SK-N-SH treated with all-trans-retinoic acid at 6 μM for 48 hours (cell line): ENCODE measurements around the gene NADSYN1.

Experiments
- ATAC-seq: fragments of 200-7000 bp; cut with Tn5 transposase; 3 replicates; pipeline ENCODE4 v1.9.1; 2020; ENCODE audit warnings: mild to moderate bottlenecking, moderate library complexity
- ARNTL ChIP-seq: fragments of 450-650 bp; formaldehyde crosslinking; IDR thresholded peaks from 2 replicates; pipeline ENCODE4 v1.5.0; 2020; ENCODE audit warnings: low read depth, mild to moderate bottlenecking, moderate library complexity, borderline replicate concordance
- BACH2 ChIP-seq: fragments of 250-450 bp; sonication (Bioruptor Pico); IDR thresholded peaks from 2 replicates; pipeline ENCODE4 v1.9.0; 2021; ENCODE audit warnings: mild to moderate bottlenecking, borderline replicate concordance
- CSDC2 ChIP-seq: fragments of 250-450 bp; sonication (Bioruptor Pico); IDR thresholded peaks from 2 replicates; pipeline ENCODE4 v1.5.0; 2020; ENCODE audit warnings: mild to moderate bottlenecking, moderate library complexity
- CSRNP3 ChIP-seq: fragments of 250-450 bp; sonication (Bioruptor Pico); IDR thresholded peaks from 2 replicates; pipeline ENCODE4 v1.5.1; 2021; ENCODE audit warnings: mild to moderate bottlenecking, moderate library complexity
- ESRRG ChIP-seq: fragments of 250-450 bp; sonication (Bioruptor Pico); IDR thresholded peaks from 2 replicates; pipeline ENCODE4 v1.6.1; 2021; ENCODE audit warnings: mild to moderate bottlenecking
- GLIS3 ChIP-seq: fragments of 250-450 bp; sonication (Bioruptor Pico); IDR thresholded peaks from 2 replicates; pipeline ENCODE4 v1.5.0; 2020; ENCODE audit warnings: mild to moderate bottlenecking, moderate library complexity
- ISL1 ChIP-seq: fragments of 250-450 bp; sonication (Bioruptor Pico); IDR thresholded peaks from 2 replicates; pipeline ENCODE4 v2.1.2; 2022; ENCODE audit warnings: mild to moderate bottlenecking, moderate library complexity
- PATZ1 ChIP-seq: fragments of 250-450 bp; sonication (Bioruptor Pico); IDR thresholded peaks from 2 replicates; pipeline ENCODE4 v1.8.0; 2020; ENCODE audit warnings: mild to moderate bottlenecking, moderate library complexity, borderline replicate concordance
- POU6F1 ChIP-seq: fragments of 250-450 bp; sonication (Bioruptor Pico); IDR thresholded peaks from 2 replicates; pipeline ENCODE4 v1.8.0; 2021; ENCODE audit warnings: low read depth, mild to moderate bottlenecking, moderate library complexity, borderline replicate concordance
- PPARA ChIP-seq: fragments of 250-450 bp; sonication (Bioruptor Pico); IDR thresholded peaks from 2 replicates; pipeline ENCODE4 v1.5.0; 2020; ENCODE audit warnings: mild to moderate bottlenecking, borderline replicate concordance
- SNAI2 ChIP-seq: fragments of 250-450 bp; sonication (Bioruptor Pico); IDR thresholded peaks from 2 replicates; pipeline ENCODE4 v1.5.0; 2020; ENCODE audit warnings: mild to moderate bottlenecking, moderate library complexity
- TCF4 ChIP-seq: fragments of 250-450 bp; sonication (Bioruptor Pico); IDR thresholded peaks from 2 replicates; pipeline ENCODE4 v1.8.0; 2021; ENCODE audit warnings: mild to moderate bottlenecking, moderate library complexity, borderline replicate concordance
- TOX ChIP-seq: fragments of 250-450 bp; sonication (Bioruptor Pico); IDR thresholded peaks from 2 replicates; pipeline ENCODE4 v1.8.0; 2021; ENCODE audit warnings: mild to moderate bottlenecking, moderate library complexity, borderline replicate concordance
- ZC3H10 ChIP-seq: fragments of 250-450 bp; sonication (Bioruptor Pico); IDR thresholded peaks from 2 replicates; pipeline ENCODE4 v1.5.1; 2021; ENCODE audit warnings: mild to moderate bottlenecking, moderate library complexity
- ZFP3 ChIP-seq: fragments of 250-450 bp; sonication (Bioruptor Pico); IDR thresholded peaks from 2 replicates; pipeline ENCODE4 v1.5.0; 2020; ENCODE audit warnings: mild to moderate bottlenecking, moderate library complexity
- ZFP30 ChIP-seq: fragments of 450-650 bp; formaldehyde crosslinking; IDR thresholded peaks from 2 replicates; pipeline ENCODE4 v1.5.0; 2022; ENCODE audit warnings: mild to moderate bottlenecking, moderate library complexity
- ZNF565 ChIP-seq: fragments of 450-650 bp; formaldehyde crosslinking; conservative IDR thresholded peaks from 2 replicates; pipeline ENCODE4 v1.5.0; 2020; ENCODE audit warnings: low read depth, mild to moderate bottlenecking, moderate library complexity
- ZNF70 ChIP-seq: fragments of 450-650 bp; formaldehyde crosslinking; IDR thresholded peaks from 2 replicates; pipeline ENCODE4 v1.5.0; 2020; ENCODE audit warnings: mild to moderate bottlenecking, moderate library complexity
- ZNF8 ChIP-seq: fragments of 450-650 bp; formaldehyde crosslinking; IDR thresholded peaks from 2 replicates; pipeline ENCODE4 v1.5.0; 2020; ENCODE audit warnings: mild to moderate bottlenecking, moderate library complexity

NADSYN1 gene

DNA sequence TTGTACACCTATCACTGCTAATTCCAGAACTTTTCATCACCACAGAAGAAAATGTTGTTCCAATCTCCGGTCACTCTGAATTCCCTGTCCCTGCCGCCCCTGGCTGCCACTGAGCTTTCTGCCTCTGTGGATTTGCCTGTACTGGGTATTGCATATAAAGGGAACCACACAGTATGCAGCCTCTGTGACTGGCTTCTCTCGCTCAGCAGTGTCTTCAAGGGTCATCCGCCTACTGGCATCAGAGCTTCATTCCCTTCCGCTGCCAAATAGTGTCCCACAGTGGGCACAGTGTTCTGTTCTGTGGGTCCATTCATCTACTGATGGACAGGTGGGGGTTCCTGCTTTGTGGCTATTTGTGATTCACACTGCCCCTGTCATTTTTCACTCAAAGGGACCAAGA lies 10.1 kb upstream of the NADSYN1 start:
- TF ChIP-seq PPARA (CRISPR knock-in tag) (no peak), ZFP30 (no peak), ESRRG (CRISPR knock-in tag) (no peak), CSRNP3 (CRISPR knock-in tag) (no peak), ZNF565 (no peak), ZFP3 (CRISPR knock-in tag) (no peak), TCF4 (CRISPR knock-in tag) (no peak), BACH2 (no peak), POU6F1 (CRISPR knock-in tag) (no peak), CSDC2 (CRISPR knock-in tag) (no peak)
- ATAC-seq: no peak

DNA sequence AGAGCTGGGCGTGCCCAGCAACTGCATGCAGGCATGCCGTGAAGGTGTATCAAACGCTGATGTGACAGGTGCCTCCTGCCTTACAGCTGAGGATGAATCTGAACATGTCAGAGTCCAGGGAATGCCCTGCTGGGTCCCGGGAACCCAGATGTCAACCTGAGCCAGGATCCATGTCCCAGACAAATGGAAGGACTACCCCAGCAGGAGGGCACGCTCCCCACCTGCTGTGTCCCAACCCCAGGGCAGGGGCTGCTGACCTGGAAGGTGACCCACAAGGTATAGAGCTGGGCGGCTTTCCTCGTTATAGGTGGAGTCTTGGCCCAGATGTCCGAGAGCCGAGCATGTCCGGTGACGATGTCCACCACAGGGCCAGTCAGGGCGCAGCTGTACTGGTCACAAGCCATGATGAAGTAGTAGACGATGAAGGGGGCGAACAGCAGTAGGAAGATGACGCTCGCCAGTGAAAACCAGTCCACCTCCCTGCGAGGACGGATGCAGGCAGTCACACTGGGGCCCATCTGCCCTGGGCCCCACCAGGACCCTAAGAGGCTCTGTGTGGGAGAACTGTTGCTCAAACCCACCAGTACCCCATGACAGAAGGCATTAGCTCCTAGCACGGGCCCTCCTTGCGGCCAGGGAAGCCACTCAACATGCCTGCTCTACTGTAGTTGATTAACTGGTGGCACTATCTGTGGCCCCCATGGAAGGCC lies 9.1 kb upstream of the NADSYN1 start:
- TF ChIP-seq ARNTL (CRISPR knock-in tag) (no peak), SNAI2 (no peak), PPARA (CRISPR knock-in tag) (no peak), BACH2 (no peak), ZFP30 (no peak), GLIS3 (CRISPR knock-in tag) (no peak), POU6F1 (CRISPR knock-in tag) (no peak), CSRNP3 (CRISPR knock-in tag) (no peak)
- no peak for ATAC-seq

DNA sequence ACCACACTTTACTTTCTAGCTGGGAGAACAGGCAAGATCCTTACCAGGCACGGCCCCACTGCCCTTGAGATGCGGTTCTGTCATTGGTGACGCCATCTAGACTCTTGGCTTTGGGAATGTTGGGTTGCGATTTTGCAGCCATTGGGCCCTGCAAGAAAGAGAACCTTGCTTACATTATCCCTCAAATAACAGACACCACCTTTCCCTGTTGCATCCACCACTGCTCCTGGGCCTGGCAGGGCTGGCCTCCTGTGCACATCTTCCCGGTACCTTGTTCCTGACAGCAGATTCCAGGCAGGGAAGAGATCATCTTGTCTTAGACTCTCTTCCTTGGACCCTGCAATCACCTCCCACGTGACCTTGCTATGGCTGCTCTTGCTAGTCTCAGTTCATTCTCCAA lies 8.2 kb upstream of the NADSYN1 start:
- TF ChIP-seq ZC3H10: no peak
- TF ChIP-seq ZNF70: no peak
- TF ChIP-seq PATZ1 (CRISPR knock-in tag): no peak
- no peak for TF ChIP-seq BACH2
- TF ChIP-seq ZNF565: no peak
- TF ChIP-seq ZFP3 (CRISPR knock-in tag): no peak
- no peak for TF ChIP-seq ISL1 (CRISPR knock-in tag)
- no peak for TF ChIP-seq ZFP30
- TF ChIP-seq POU6F1 (CRISPR knock-in tag): no peak
- TF ChIP-seq ARNTL (CRISPR knock-in tag): no peak
- TF ChIP-seq TOX: no peak
- no peak for TF ChIP-seq TCF4 (CRISPR knock-in tag)
- no peak for TF ChIP-seq ZNF8 (CRISPR knock-in tag)
- no peak for TF ChIP-seq SNAI2
- ATAC-seq: no peak
